ENCODE data around the gene DSG2. TPM values are rescaled to one million over a fixed set of nuclear protein-coding genes. Genes with fewer than 3 reads are reported as not detected.

Gene DSG2
- total RNA-seq, 4 donors from 2014 or later, result 1.2 to 6.2 (median 2.9) TPM

Other genes with a start within 250 kb of the DSG2 start
- not detected for gene DSG1, start 180.0 kb upstream of the DSG2 start, total RNA-seq
- not detected for gene DSG4, start 121.4 kb upstream of the DSG2 start, total RNA-seq
- gene DSG3, start 50.4 kb upstream of the DSG2 start, total RNA-seq, result under 1 TPM in 1 of 4 donors, not detected in 3; under 0.01 TPM
- 1 to 10 TPM in 1 of 4 donors, under 1 TPM in 1, not detected in 2; 0.33 to 1.2 TPM for gene TTR, start 93.7 kb downstream of the DSG2 start, total RNA-seq
- 10 to 100 TPM in 2 of 4 donors, 1 to 10 TPM in 2; 4.5 to 12.0 (median 8.0) TPM for gene B4GALT6, start 186.4 kb downstream of the DSG2 start, total RNA-seq

Measured in esophagus muscularis mucosa (tissue), 4 donors.